Central memory CD8-positive, alpha-beta T cell (primary cell): ENCODE measurements around the gene NFYB.
"Not testable (repeated sequence)": the region's sequence is repeated elsewhere in the genome, so short reads cannot be mapped to it uniquely, and the experiment has no call there.

Source experiments
- ATAC-seq: fragments of 150-1000 bp; cut with Tn5 transposase; replicated peaks from 2 replicates; pipeline ENCODE4 v1.10.0; 2022; ENCODE audit warnings: mild to moderate bottlenecking, moderate FRiP score, moderate number of reproducible peaks; ENCODE audit not compliant: poor library complexity, severe bottlenecking; ENCODE audit errors: extremely low read depth
- DNase-seq, 2 donors: peaks; one replicate each; pipeline ENCODE4 v3.0.0; 2021; ENCODE audit warnings: low spot score in 2 of 2
- H3K27ac Mint-ChIP-seq: one replicate; pipeline ENCODE4 v1.8.0; 2022; ENCODE audit warnings: low read depth, mild to moderate bottlenecking, moderate library complexity, mixed read lengths
- H3K27me3 Mint-ChIP-seq: one replicate; pipeline ENCODE4 v1.8.0; 2022; ENCODE audit warnings: mixed read lengths
- H3K36me3 Mint-ChIP-seq: one replicate; pipeline ENCODE4 v1.8.0; 2022; ENCODE audit warnings: mild to moderate bottlenecking, moderate library complexity, mixed read lengths; ENCODE audit not compliant: insufficient read depth
- H3K4me1 Mint-ChIP-seq: one replicate; pipeline ENCODE4 v1.8.0; 2022; ENCODE audit warnings: mixed read lengths
- H3K4me3 Mint-ChIP-seq: one replicate; pipeline ENCODE4 v1.8.0; 2022; ENCODE audit warnings: mild to moderate bottlenecking, moderate library complexity, mixed read lengths
- H3K9me3 Mint-ChIP-seq: one replicate; pipeline ENCODE4 v1.8.0; 2022; ENCODE audit warnings: mixed read lengths

The NFYB gene

GRCh38 chr12:104171785-104172569 is 34.0 kb upstream of the NFYB start:
- Mint-ChIP-seq H3K4me1 (no peaks in the 10 kb centered on the region), H3K27me3 (no peaks in the 10 kb centered on the region), H3K4me3 (no peak overlapping the region), H3K27ac (no peak overlapping the region), H3K9me3 (no peaks in the 10 kb centered on the region), H3K36me3 (no peaks in the 10 kb centered on the region)
- DNase-seq (no peak), ATAC-seq (no peak)

- Mint-ChIP-seq H3K9me3 (no peaks in the 10 kb centered on the region), H3K4me3 (no peak overlapping the region), H3K4me1 (no peaks in the 10 kb centered on the region), H3K27ac (no peak overlapping the region), H3K27me3 (no peaks in the 10 kb centered on the region), H3K36me3 (no peaks in the 10 kb centered on the region)
- ATAC-seq (no peak), DNase-seq (no peak)
Observed at GRCh38 chr12:104168596-104168995, 30.6 kb upstream of the NFYB start.

GRCh38 chr12:104167519-104168458 is 29.8 kb upstream of the NFYB start:
- no peak for DNase-seq
- no peaks in the 10 kb centered on the region for H3K36me3 Mint-ChIP-seq
- H3K27me3 Mint-ChIP-seq = no peaks in the 10 kb centered on the region
- H3K4me1 Mint-ChIP-seq = no peaks in the 10 kb centered on the region
- no peak for ATAC-seq
- H3K9me3 Mint-ChIP-seq = no peaks in the 10 kb centered on the region
- no peak overlapping the region for H3K27ac Mint-ChIP-seq
- no peak overlapping the region for H3K4me3 Mint-ChIP-seq

GRCh38 chr12:104166465-104166864 is 28.5 kb upstream of the NFYB start:
- no peak for ATAC-seq
- Mint-ChIP-seq H3K9me3 (no peaks in the 10 kb centered on the region), H3K36me3 (no peaks in the 10 kb centered on the region), H3K27me3 (peaks cover 10% of the 10 kb centered on the region), H3K4me3 (no peak overlapping the region), H3K27ac (no peak overlapping the region), H3K4me1 (no peaks in the 10 kb centered on the region)
- no peak for DNase-seq

GRCh38 chr12:104165801-104166200 is 27.8 kb upstream of the NFYB start:
- no peaks in the 10 kb centered on the region for H3K9me3 Mint-ChIP-seq
- no peak overlapping the region for H3K4me3 Mint-ChIP-seq
- no peaks in the 10 kb centered on the region for H3K36me3 Mint-ChIP-seq
- ATAC-seq = no peak
- H3K27ac Mint-ChIP-seq = no peak overlapping the region
- peaks cover 10% of the 10 kb centered on the region for H3K27me3 Mint-ChIP-seq
- no peaks in the 10 kb centered on the region for H3K4me1 Mint-ChIP-seq
- DNase-seq = no peak

- H3K27me3 Mint-ChIP-seq = peaks cover 10% of the 10 kb centered on the region
- no peaks in the 10 kb centered on the region for H3K4me1 Mint-ChIP-seq
- DNase-seq (no peak), ATAC-seq (no peak)
- H3K4me3 Mint-ChIP-seq = no peak overlapping the region
- no peaks in the 10 kb centered on the region for H3K9me3 Mint-ChIP-seq
- no peak overlapping the region for H3K27ac Mint-ChIP-seq
- no peaks in the 10 kb centered on the region for H3K36me3 Mint-ChIP-seq
Observed at GRCh38 chr12:104164634-104165033, 26.6 kb upstream of the NFYB start.

GRCh38 chr12:104163631-104164030 is 25.6 kb upstream of the NFYB start:
- H3K4me3 Mint-ChIP-seq = no peak overlapping the region
- H3K9me3 Mint-ChIP-seq = no peaks in the 10 kb centered on the region
- DNase-seq = no peak
- H3K27ac Mint-ChIP-seq = no peak overlapping the region
- ATAC-seq = no peak
- H3K4me1 Mint-ChIP-seq = no peaks in the 10 kb centered on the region
- no peaks in the 10 kb centered on the region for H3K36me3 Mint-ChIP-seq
- H3K27me3 Mint-ChIP-seq = peaks cover 10% of the 10 kb centered on the region

- not testable (repeated sequence) for DNase-seq, H3K27ac Mint-ChIP-seq, H3K9me3 Mint-ChIP-seq, ATAC-seq, H3K4me3 Mint-ChIP-seq, H3K4me1 Mint-ChIP-seq, H3K36me3 Mint-ChIP-seq
- H3K27me3 Mint-ChIP-seq = peaks cover 10% of the 10 kb centered on the region
Observed at GRCh38 chr12:104163028-104163427, 25.0 kb upstream of the NFYB start.

- Mint-ChIP-seq H3K27ac (no peak overlapping the region), H3K36me3 (no peaks in the 10 kb centered on the region), H3K9me3 (no peaks in the 10 kb centered on the region), H3K4me1 (peaks cover 8% of the 10 kb centered on the region), H3K27me3 (peaks cover 8% of the 10 kb centered on the region), H3K4me3 (no peak overlapping the region)
- DNase-seq (no peak), ATAC-seq (no peak)
Observed at GRCh38 chr12:104155711-104156555, 17.9 kb upstream of the NFYB start.

GRCh38 chr12:104154806-104155205 is 16.8 kb upstream of the NFYB start:
- Mint-ChIP-seq H3K4me1 (peaks cover 8% of the 10 kb centered on the region), H3K9me3 (no peaks in the 10 kb centered on the region), H3K4me3 (no peak overlapping the region), H3K27ac (no peak overlapping the region), H3K27me3 (peaks cover 16% of the 10 kb centered on the region), H3K36me3 (no peaks in the 10 kb centered on the region)
- no peak for ATAC-seq
- DNase-seq = no peak

- H3K4me1 Mint-ChIP-seq = peaks cover 8% of the 10 kb centered on the region
- peak overlapping the region; percentile 75 for H3K27ac Mint-ChIP-seq
- no peak overlapping the region for H3K4me3 Mint-ChIP-seq
- no peak for DNase-seq
- H3K27me3 Mint-ChIP-seq = peaks cover 21% of the 10 kb centered on the region
- no peaks in the 10 kb centered on the region for H3K9me3 Mint-ChIP-seq
- no peak for ATAC-seq
- H3K36me3 Mint-ChIP-seq = no peaks in the 10 kb centered on the region
Observed at GRCh38 chr12:104154286-104154685, 16.3 kb upstream of the NFYB start.

- no peaks in the 10 kb centered on the region for H3K9me3 Mint-ChIP-seq
- no peak for DNase-seq
- H3K27ac Mint-ChIP-seq = no peak overlapping the region
Observed at GRCh38 chr12:104152685-104153241, 14.8 kb upstream of the NFYB start.

More at GRCh38 chr12:104152685-104153241, 14.8 kb upstream of the NFYB start:
- H3K4me3 Mint-ChIP-seq = no peak overlapping the region
- ATAC-seq = no peak
- H3K4me1 Mint-ChIP-seq = peaks cover 8% of the 10 kb centered on the region
- H3K36me3 Mint-ChIP-seq = no peaks in the 10 kb centered on the region
- peaks cover 36% of the 10 kb centered on the region for H3K27me3 Mint-ChIP-seq
